Ovary (tissue), 9 donors: ENCODE data around the gene ITIH6. TPM values are rescaled to one million over a fixed set of nuclear protein-coding genes. Genes with fewer than 3 reads are reported as not detected.
"Not testable (repeated sequence)": the region's sequence is repeated elsewhere in the genome, so short reads cannot be mapped to it uniquely, and the experiment has no call there.

Source experiments
- DNase-seq, 5 donors: peaks; one replicate each; pipeline ENCODE4 v3.0.0-alpha.2; 2019 to 2020
- H3K27ac ChIP-seq, 2 donors: fragments of 200-600 bp; one replicate each; pipeline versions ENCODE4 v1.5.1 to v1.8.0; 2019 to 2022
- H3K27me3 ChIP-seq: fragments of 200-600 bp; one replicate; pipeline ENCODE4 v1.8.0; 2022
- H3K36me3 ChIP-seq: fragments of 200-600 bp; sonication (generic); one replicate; pipeline ENCODE4 v1.5.1; 2019
- H3K4me1 ChIP-seq: one replicate; pipeline ENCODE4 v1.8.1; 2013; ENCODE audit warnings: mild to moderate bottlenecking, moderate library complexity; ENCODE audit not compliant: insufficient read depth
- H3K4me3 ChIP-seq: fragments of 200-600 bp; sonication (generic); one replicate; pipeline ENCODE4 v1.5.1; 2017
- H3K9me3 ChIP-seq, 2 donors: fragments of 200-600 bp in 1 of 2; sonication (generic) in 1 of 2; one replicate each; pipeline versions ENCODE4 v1.5.1 to v1.8.1; 2013 to 2019; ENCODE audit warnings: mild to moderate bottlenecking in 1 of 2, moderate library complexity in 1 of 2
- CTCF ChIP-seq, 3 donors: fragments of 450-650 bp in 2 of 3; fragments of 200-600 bp in 1 of 3; IDR thresholded peaks; one replicate each; pipeline versions ENCODE4 v1.5.1 to v1.8.0; 2016 to 2022; ENCODE audit warnings: antibody characterized with exemption in 3 of 3, mild to moderate bottlenecking in 1 of 3
- EP300 ChIP-seq: sonication (generic); formaldehyde crosslinking; IDR thresholded peaks from one replicate; pipeline ENCODE4 v1.6.1; 2017; ENCODE audit warnings: antibody characterized with exemption
- POLR2A ChIP-seq: fragments of 450-650 bp; IDR thresholded peaks from one replicate; pipeline ENCODE4 v1.6.1; 2017; ENCODE audit warnings: antibody characterized with exemption, mild to moderate bottlenecking, moderate library complexity
- WGBS, 3 donors: extraction: QIAGEN DNeasy Blood & Tissue Kit in 1 of 3; methylation state at CpG; one replicate each; pipeline versions ENCODE4 v1.1.5 to v1.1.7; 2013 to 2017; 5-methylcytosine and 5-hydroxymethylcytosine counted together
- intact Hi-C, 4 donors: fragments of 100-400 bp; cut with DNase I; formaldehyde crosslinking; loops; one replicate each; pipeline versions ENCODE4 v1.11.0 to v1.15.1; 2022 to 2023
- polyA plus RNA-seq, 2 donors: library from polyadenylated mRNA; stranded (reverse); fragments of 200-250 nt in 1 of 2; fragments of 350-450 nt in 1 of 2; fragmentation: Illumina TruSeq in 1 of 2; extraction: RNeasy Lipid Tissue Mini Kit (QIAGEN cat#74804) in 1 of 2; gene quantifications; one replicate each; pipeline ENCODE4 v1.2.3, GENCODE V29; 2013 to 2014
- total RNA-seq, 7 donors: library from RNA; depleted of rRNA in 2 of 7; stranded (reverse); fragments of >200 nt in 2 of 7; fragmentation: NEBNext Ultra II Directional in 3 of 7; extraction: Animal tissue kit (Norgen Biotek cat#: 25700) in 3 of 7; gene quantifications; one replicate each; pipeline versions ENCODE4 v1.1.0 to v1.2.4, GENCODE V29; 2016 to 2023
- donor health status: DM: no; HTN: no; CAD: no; lungs with moderate emphysema.
- donor health status: DM: no; HTN: no; CAD: no.
- donor health status: Bipolar disorder and iron deficiency.
- donor health status: DM: yes; HTN: yes; CAD: no.
- donor health status: DM: no; HTN: no; CAD: no.
- donor health status: DM: yes; HTN: yes; CAD: no.

ITIH6 gene
- total and polyA plus RNA-seq, 9 donors = 0.01 to 0.05 TPM; not detected in 7

GRCh38 chrX:54758114-54759055 lies 39.7 kb downstream of the ITIH6 start:
- WGBS, 3 donors = 67 to 75% (median 67%) methylated on average over 21 of the region's 21 CpGs
- intact Hi-C loops = no loop called here
- Histone ChIP-seq H3K4me3 (no peak overlapping the region), H3K4me1 (no peaks in the 10 kb centered on the region), H3K9me3 (no peaks in the 10 kb centered on the region), H3K27ac (no peak overlapping the region), H3K36me3 (no peaks in the 10 kb centered on the region), H3K27me3 (no peaks in the 10 kb centered on the region)
- DNase-seq = no peak
- TF ChIP-seq POLR2A = no peak

- intact Hi-C loops = no loop called here
- H3K4me1 ChIP-seq = no peaks in the 10 kb centered on the region
- no peaks in the 10 kb centered on the region for H3K36me3 ChIP-seq
- no peak overlapping the region for H3K27ac ChIP-seq
- no peak for DNase-seq
- TF ChIP-seq POLR2A = no peak
- no peak for TF ChIP-seq EP300
- no peaks in the 10 kb centered on the region for H3K9me3 ChIP-seq
- H3K4me3 ChIP-seq = no peak overlapping the region
- H3K27me3 ChIP-seq = no peaks in the 10 kb centered on the region
These were observed 43.2 kb downstream of the ITIH6 start for GRCh38 chrX:54754854-54755253.

GRCh38 chrX:54748626-54749025 lies 49.4 kb downstream of the ITIH6 start:
- Histone ChIP-seq H3K9me3 (no peaks in the 10 kb centered on the region), H3K36me3 (no peaks in the 10 kb centered on the region), H3K4me3 (no peak overlapping the region), H3K27me3 (no peaks in the 10 kb centered on the region), H3K4me1 (no peaks in the 10 kb centered on the region), H3K27ac (no peak overlapping the region)
- 55 to 68% (median 66%) methylated on average over 1 of the region's 1 CpG for WGBS, 3 donors
- DNase-seq = no peak
- TF ChIP-seq CTCF (IDR thresholded peaks at IDR 0.05) (no peak), EP300 (no peak), POLR2A (no peak)
- intact Hi-C loops = no loop called here

GRCh38 chrX:54747733-54748393 lies 50.2 kb downstream of the ITIH6 start:
- no peak for TF ChIP-seq EP300
- H3K4me3 ChIP-seq = no peak overlapping the region
- no peaks in the 10 kb centered on the region for H3K4me1 ChIP-seq
- intact Hi-C loops = no loop called here
- H3K9me3 ChIP-seq = no peaks in the 10 kb centered on the region
- no peaks in the 10 kb centered on the region for H3K36me3 ChIP-seq
- no peak overlapping the region for H3K27ac ChIP-seq
- no peak for DNase-seq
- 34 to 55% (median 54%) methylated on average over 3 of the region's 3 CpGs for WGBS, 3 donors
- no peaks in the 10 kb centered on the region for H3K27me3 ChIP-seq

- H3K27ac ChIP-seq = no peak overlapping the region
- TF ChIP-seq POLR2A (no peak), CTCF (IDR thresholded peaks at IDR 0.05) (no peak), EP300 (no peak)
- H3K9me3 ChIP-seq = no peaks in the 10 kb centered on the region
- WGBS, 3 donors = 46 to 65% (median 63%) methylated on average over 2 of the region's 2 CpGs
- no peak overlapping the region for H3K4me3 ChIP-seq
- no peaks in the 10 kb centered on the region for H3K4me1 ChIP-seq
- intact Hi-C loops = no loop called here
- H3K27me3 ChIP-seq = no peaks in the 10 kb centered on the region
- no peaks in the 10 kb centered on the region for H3K36me3 ChIP-seq
- no peak for DNase-seq
These were observed 51.1 kb downstream of the ITIH6 start for GRCh38 chrX:54746928-54747327.

GRCh38 chrX:54745676-54746075 lies 52.4 kb downstream of the ITIH6 start:
- H3K27me3 ChIP-seq = no peaks in the 10 kb centered on the region
- DNase-seq = no peak
- no peak overlapping the region for H3K27ac ChIP-seq
- TF ChIP-seq EP300 = no peak
- TF ChIP-seq CTCF (IDR thresholded peaks at IDR 0.05) = no peak
- TF ChIP-seq POLR2A = no peak
- no peaks in the 10 kb centered on the region for H3K9me3 ChIP-seq
- intact Hi-C loops = no loop called here
- WGBS, 3 donors = 57 to 68% (median 63%) methylated on average over 2 of the region's 2 CpGs
- no peak overlapping the region for H3K4me3 ChIP-seq
- H3K4me1 ChIP-seq = no peaks in the 10 kb centered on the region
- no peaks in the 10 kb centered on the region for H3K36me3 ChIP-seq

- H3K27ac ChIP-seq, H3K36me3 ChIP-seq, H3K27me3 ChIP-seq, H3K4me3 ChIP-seq, H3K4me1 ChIP-seq, intact Hi-C loops, H3K9me3 ChIP-seq, DNase-seq: not testable (repeated sequence)
- WGBS, 3 donors = 80 to 87% (median 84%) methylated on average over 6 of the region's 6 CpGs
These were observed 59.5 kb downstream of the ITIH6 start for GRCh38 chrX:54738567-54738966.

GRCh38 chrX:54736298-54736942 lies 61.6 kb downstream of the ITIH6 start:
- H3K4me1 ChIP-seq, H3K9me3 ChIP-seq, H3K27ac ChIP-seq, H3K4me3 ChIP-seq, H3K36me3 ChIP-seq, H3K27me3 ChIP-seq, DNase-seq, intact Hi-C loops: not testable (repeated sequence)
- 85 to 97% (median 90%) methylated on average over 27 to 36 of the region's 36 CpGs for WGBS, 3 donors
